ENCODE measurements around the gene HELZ.

The HELZ gene

GRCh38 chr17:67139784-67140665 is 105.0 kb downstream of the HELZ start:
- H3K27me3 Mint-ChIP-seq (ENCODE audit: low read depth), result no peaks in the 10 kb centered on the region
- no peak overlapping the region for H3K4me3 Mint-ChIP-seq
- TF ChIP-seq, protein P1, sequence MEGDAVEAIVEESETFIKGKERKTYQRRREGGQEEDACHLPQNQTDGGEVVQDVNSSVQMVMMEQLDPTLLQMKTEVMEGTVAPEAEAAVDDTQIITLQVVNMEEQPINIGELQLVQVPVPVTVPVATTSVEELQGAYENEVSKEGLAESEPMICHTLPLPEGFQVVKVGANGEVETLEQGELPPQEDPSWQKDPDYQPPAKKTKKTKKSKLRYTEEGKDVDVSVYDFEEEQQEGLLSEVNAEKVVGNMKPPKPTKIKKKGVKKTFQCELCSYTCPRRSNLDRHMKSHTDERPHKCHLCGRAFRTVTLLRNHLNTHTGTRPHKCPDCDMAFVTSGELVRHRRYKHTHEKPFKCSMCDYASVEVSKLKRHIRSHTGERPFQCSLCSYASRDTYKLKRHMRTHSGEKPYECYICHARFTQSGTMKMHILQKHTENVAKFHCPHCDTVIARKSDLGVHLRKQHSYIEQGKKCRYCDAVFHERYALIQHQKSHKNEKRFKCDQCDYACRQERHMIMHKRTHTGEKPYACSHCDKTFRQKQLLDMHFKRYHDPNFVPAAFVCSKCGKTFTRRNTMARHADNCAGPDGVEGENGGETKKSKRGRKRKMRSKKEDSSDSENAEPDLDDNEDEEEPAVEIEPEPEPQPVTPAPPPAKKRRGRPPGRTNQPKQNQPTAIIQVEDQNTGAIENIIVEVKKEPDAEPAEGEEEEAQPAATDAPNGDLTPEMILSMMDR (IDR thresholded peaks at IDR 0.05; ENCODE audit: unreplicated experiment in 3 of 3), result no peak
- peaks cover 85% of the 10 kb centered on the region for H3K36me3 Mint-ChIP-seq (ENCODE audit: low read depth)
- H3K4me1 Mint-ChIP-seq, result no peaks in the 10 kb centered on the region
- H3K27ac Mint-ChIP-seq, result no peak overlapping the region
- H3K9me3 Mint-ChIP-seq, result peaks cover 5% of the 10 kb centered on the region

DNA sequence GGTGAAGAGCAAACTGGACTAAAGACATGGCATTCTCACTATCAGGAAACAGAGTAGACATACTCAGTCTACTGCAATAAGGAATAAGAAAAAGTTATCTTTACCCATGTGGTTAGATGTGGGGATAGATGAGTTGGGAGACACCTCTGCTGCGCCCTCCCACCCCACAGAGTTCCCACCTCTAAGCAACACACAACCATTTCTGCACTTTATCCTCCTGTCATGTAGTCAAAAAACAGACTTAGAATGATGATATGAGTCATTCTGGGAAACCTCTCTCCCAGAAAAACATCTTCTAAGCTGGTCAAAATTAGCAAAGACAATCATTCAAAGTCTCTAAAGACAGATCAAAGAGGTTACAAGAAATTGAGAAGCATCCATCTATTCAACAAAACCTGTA is 105.7 kb downstream of the HELZ start:
- Mint-ChIP-seq H3K27me3 (ENCODE audit: low read depth) (no peaks in the 10 kb centered on the region), H3K9me3 (peaks cover 5% of the 10 kb centered on the region), H3K36me3 (ENCODE audit: low read depth) (peaks cover 79% of the 10 kb centered on the region), H3K4me3 (no peak overlapping the region), H3K27ac (no peak overlapping the region), H3K4me1 (no peaks in the 10 kb centered on the region)
- TF ChIP-seq, protein P1 (IDR thresholded peaks at IDR 0.05; ENCODE audit: unreplicated experiment in 3 of 3), result no peak

- H3K4me3 Mint-ChIP-seq, result no peak overlapping the region
- no peaks in the 10 kb centered on the region for H3K4me1 Mint-ChIP-seq
- no peak overlapping the region for H3K27ac Mint-ChIP-seq
- H3K36me3 Mint-ChIP-seq (ENCODE audit: low read depth), result peaks cover 70% of the 10 kb centered on the region
- no peaks in the 10 kb centered on the region for H3K27me3 Mint-ChIP-seq (ENCODE audit: low read depth)
- H3K9me3 Mint-ChIP-seq, result peaks cover 2% of the 10 kb centered on the region
- TF ChIP-seq, protein P1 (IDR thresholded peaks at IDR 0.05; ENCODE audit: unreplicated experiment in 3 of 3), result no peak
Measured at GRCh38 chr17:67138392-67138791, 106.6 kb downstream of the HELZ start.

DNA sequence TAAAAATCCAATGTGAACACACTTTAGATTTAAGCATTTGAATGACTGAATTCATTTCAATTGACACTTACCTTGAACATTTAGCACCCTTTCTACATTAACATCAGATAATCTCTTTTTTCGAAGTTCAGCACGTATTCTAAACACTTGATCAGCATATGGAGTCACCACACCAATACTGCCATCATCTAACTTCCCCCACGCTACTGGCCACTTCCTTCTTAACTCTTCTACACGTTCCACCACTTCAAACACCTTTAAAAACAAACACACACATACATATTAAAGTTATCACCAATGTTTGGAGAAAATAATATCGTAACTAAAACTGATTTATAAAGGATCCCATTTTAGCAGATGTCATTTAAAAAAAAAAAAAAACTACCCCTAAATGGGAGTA is 107.1 kb downstream of the HELZ start:
- no peaks in the 10 kb centered on the region for H3K27me3 Mint-ChIP-seq (ENCODE audit: low read depth)
- H3K36me3 Mint-ChIP-seq (ENCODE audit: low read depth), result peaks cover 66% of the 10 kb centered on the region
- no peaks in the 10 kb centered on the region for H3K4me1 Mint-ChIP-seq
- no peak overlapping the region for H3K27ac Mint-ChIP-seq
- TF ChIP-seq, protein P1 (IDR thresholded peaks at IDR 0.05; ENCODE audit: unreplicated experiment in 3 of 3), result no peak
- H3K4me3 Mint-ChIP-seq, result no peak overlapping the region
- H3K9me3 Mint-ChIP-seq, result peaks cover 2% of the 10 kb centered on the region

DNA sequence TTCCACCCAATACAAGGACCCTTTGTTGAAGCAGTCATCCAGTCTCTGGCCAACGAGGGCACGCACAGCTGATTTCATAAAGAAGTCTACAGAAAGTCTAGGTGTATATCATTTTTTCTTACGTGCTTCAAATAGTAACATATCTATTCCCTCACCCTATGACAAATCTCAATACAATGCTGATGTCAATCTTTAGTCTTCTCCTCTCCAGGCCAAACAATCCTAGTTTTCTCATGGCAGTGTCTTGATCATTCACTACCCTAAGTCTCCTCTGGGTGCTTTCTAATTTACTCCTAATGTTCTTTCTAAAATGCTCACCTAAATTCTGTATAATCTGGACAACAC is 108.0 kb downstream of the HELZ start:
- H3K9me3 Mint-ChIP-seq, result peaks cover 1% of the 10 kb centered on the region

More for the DNA sequence above, 108.0 kb downstream of the HELZ start:
- Mint-ChIP-seq H3K27me3 (ENCODE audit: low read depth) (no peaks in the 10 kb centered on the region), H3K4me3 (no peak overlapping the region), H3K4me1 (peaks cover 5% of the 10 kb centered on the region), H3K36me3 (ENCODE audit: low read depth) (peaks cover 59% of the 10 kb centered on the region), H3K27ac (no peak overlapping the region)
- TF ChIP-seq, protein P1 (IDR thresholded peaks at IDR 0.05; ENCODE audit: unreplicated experiment in 3 of 3), result no peak

Data from nephron (organoid).